Urothelium cell line (cell line): ENCODE data around the gene NT5DC3.
"Not testable (repeated sequence)": the region's sequence is repeated elsewhere in the genome, so short reads cannot be mapped to it uniquely, and the experiment has no call there.

Experiments
- DNase-seq: peaks from one replicate; pipeline ENCODE4 v3.0.0; 2011; ENCODE audit warnings: low spot score, mixed read lengths
- FAIRE-seq: peaks from 2 replicates; lab custom pipeline; 2011; peaks lifted over from hg19 to GRCh38; lab: Jason Lieb, UNC

The NT5DC3 gene

DNA sequence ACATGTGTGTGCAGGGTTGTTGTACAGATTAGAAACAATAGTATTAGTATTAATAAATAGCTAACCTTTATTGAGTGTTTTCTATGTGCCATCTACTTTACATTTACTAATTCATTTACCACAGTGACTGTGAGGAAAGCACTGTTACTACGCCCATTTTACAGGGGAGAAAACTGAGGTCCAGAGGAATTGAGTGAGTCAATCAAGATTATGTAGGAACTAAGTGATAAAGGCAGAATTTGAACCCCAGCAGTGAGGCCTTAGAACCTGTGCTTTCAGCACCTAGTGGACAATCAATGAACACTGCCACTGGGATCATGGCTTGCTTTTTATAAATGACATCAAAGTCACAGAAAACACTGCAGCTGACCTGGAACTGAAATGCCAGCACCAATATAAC is 28.2 kb downstream of the NT5DC3 start:
- DNase-seq = no peak
- FAIRE-seq = no peak

DNA sequence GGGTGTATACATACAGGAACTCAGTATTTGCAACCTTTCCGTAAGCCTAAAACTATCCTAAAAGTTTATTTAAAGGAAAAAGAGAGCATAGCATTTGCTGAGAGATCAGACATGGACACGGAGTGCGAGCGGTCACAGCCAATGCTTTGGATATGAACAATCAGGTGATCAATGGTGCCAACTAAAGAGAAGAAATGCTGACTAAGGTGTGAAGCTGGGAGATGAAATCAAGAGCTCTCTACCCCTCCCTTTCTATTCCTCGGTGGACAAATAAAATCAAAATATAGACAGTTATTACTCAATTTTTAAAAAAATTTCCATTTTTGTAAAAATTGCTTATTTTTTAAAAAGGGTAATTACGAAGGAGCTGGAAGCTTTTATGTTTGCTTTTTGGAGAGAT is 29.2 kb downstream of the NT5DC3 start:
- no peak for FAIRE-seq
- DNase-seq = no peak

- DNase-seq = no peak
- FAIRE-seq = no peak
Measured at GRCh38 chr12:103810111-103810510, 30.9 kb downstream of the NT5DC3 start.

DNA sequence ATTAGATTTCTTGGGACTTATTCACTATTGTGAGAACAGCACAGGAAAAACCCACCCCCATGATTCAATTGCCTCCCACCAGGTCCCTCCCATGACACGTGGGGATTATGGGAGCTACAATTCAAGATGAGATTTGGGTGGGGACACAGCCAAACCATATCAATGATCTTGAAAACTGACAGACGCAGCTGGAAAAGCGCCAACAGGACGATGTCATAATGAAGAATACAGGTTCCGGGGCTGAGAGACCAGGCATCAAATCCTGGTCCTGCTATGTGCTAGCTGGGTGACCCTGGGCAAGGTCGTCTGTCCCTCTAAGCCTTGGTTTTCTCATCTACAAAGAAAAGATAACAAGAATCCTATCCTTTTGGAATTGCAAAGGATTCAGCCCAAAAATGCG is 31.4 kb downstream of the NT5DC3 start:
- DNase-seq, FAIRE-seq: not testable (repeated sequence)

GRCh38 chr12:103809154-103809553 is 31.9 kb downstream of the NT5DC3 start:
- FAIRE-seq = no peak
- DNase-seq = no peak

DNA sequence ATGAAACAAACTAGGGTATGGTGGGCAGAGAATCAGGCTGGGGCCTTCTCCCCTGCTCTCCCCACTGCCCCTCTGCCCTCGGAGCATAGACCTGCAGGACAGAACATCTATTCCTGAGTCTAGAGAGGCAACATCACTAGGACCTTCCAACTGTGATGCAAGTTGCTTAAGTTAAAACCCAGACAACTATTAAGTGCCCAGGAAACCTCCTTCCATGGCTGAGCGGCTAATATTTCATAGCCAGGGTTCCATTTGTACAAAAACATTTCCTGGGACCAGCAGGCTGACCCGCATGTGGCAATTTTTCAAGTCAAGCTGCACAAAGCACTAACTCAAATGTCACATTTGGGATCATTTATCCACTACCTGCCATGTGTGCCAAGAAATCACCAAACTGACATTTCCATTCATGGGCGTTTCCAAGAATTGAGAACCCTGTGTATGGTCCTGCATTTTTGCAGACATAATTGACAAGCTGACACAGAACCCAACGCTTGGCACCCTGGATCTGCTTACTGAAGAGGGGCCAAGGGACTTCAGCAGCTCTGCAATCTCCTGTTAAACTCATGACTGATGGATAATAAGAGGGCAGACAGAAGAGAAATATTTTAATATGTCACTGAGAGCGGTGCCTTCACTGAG is 32.7 kb downstream of the NT5DC3 start:
- DNase-seq (no peak), FAIRE-seq (no peak)

DNA sequence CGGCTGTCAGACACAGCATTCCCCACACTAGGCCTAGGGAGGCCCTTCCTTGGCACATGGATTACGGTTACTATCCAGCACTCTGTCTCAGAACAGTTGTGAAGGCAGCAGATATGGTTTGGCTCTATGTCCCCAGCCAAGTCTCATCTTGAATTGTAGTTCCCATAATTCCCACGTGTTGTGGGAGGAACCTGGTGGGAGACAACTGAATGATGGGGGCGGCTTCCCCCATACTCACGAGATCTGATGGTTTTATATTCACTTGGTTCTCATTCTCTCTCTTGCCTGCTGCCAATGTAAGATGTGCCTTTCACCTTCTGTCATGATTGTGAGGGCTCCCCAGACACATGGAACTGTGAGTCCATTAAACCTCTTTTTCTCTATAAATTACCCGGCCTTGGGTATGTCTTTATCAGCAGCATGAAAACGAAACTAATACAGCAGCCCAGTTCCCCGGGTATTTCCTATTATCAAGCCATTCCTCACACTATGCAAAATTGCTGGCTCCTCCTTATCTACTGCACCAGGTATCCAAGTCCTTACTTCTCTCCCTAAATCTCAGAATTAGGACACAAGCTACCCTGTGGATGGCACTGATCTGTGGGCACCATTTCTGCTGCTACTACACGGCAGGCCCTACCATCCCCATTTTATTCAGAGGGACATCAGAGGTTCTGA is 33.3 kb downstream of the NT5DC3 start:
- DNase-seq (no peak), FAIRE-seq (no peak)

DNA sequence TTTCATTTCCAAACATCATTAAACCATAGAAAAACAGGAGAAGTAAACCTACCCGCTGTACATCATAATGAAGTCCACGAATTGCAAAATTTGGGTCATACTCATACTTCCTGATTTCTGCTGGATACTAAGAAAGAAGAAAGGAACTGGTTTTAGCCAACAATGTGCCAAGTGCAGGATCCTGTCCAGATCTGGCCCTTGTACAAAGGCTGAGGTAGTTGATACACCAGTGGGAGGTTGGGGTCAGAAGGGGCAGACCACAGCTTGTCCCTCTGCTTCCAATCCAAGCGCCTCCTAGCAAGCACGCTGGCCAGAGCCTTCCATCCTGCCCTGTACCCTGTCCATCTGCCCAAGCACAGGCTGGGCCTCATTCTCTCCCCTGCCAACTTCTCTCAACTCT is 34.2 kb downstream of the NT5DC3 start:
- FAIRE-seq = no peak
- no peak for DNase-seq

GRCh38 chr12:103805655-103806360 is 35.2 kb downstream of the NT5DC3 start:
- FAIRE-seq = no peak
- no peak for DNase-seq

DNA sequence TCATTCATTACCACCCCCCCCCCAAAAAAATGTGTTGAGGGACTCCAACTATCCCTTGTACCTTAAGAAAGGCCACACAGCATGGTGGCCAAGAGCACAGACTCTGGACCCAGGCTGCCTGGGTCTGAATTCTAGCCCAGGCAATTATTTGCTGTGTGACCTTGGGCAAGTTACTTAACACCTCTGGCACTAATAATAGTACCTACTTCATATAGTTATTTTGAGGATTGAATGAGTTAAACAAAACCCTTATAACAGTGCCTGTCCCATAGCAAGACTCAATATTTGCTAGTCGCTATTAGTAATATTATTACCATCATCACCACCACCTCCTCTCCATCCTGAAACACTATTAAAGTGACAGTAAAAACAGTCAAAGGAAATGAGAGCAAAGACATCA is 37.2 kb downstream of the NT5DC3 start:
- no peak for DNase-seq
- no peak for FAIRE-seq

DNA sequence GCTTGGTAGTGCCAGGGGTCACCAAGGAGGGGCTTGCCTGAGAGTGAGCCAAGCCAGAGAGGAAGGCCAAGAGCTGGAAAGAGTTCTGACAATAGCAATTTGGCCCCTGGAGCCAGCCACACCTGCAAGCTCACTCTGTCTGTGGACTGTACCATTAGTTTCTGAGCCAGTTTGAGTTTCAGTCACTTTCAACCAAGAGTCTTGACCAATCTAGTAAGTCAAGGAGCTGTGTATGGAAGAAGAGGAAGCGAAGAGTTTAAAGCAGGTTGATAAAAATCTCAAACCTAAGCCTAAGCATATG is 38.5 kb downstream of the NT5DC3 start:
- FAIRE-seq = no peak
- no peak for DNase-seq

DNA sequence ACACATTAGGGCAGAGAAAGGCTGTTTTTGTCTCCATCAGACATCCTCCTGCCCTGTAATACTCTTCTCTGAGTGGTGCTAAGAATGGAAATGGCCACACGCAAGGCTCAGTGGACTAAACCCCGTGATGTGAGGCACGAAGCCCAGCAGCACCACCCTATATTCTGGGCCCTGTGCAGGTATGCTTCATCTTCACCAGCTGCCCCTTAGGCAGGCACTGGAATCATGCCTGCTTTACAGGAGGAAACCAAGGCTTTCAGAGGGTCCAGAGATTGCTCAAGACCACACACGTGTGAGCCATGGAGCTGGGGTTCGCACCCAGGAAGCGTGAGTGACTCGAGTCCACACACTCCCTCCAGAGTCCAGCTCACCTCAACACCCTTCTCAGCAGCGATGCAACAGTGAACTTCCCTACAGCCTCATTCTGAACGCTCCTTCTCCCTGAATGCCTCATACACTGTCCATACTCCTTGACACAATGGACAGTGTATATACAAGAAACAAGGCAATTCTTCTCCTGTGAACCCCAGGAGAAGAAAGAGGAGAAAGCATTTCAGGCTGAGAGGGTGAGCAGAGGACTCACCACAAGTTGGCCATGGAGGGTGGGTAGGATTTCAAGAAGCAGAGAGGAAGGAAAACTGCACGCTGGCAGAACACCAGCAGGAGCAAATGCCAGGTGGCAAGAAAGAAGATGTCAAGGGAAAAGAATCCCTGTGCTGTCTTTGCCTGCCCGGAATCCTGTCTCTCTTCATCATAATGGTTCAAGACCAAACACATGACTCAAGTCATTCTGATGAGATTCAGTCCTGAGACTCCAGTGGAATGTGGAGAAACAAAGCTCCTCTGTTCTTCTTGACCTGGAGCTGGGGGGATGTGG is 39.1 kb downstream of the NT5DC3 start:
- peak; percentile 82 for DNase-seq

GRCh38 chr12:103799857-103800771 is 40.9 kb downstream of the NT5DC3 start:
- no peak for FAIRE-seq
- no peak for DNase-seq

More for the DNA sequence above, 39.1 kb downstream of the NT5DC3 start:
- no peak for FAIRE-seq

DNA sequence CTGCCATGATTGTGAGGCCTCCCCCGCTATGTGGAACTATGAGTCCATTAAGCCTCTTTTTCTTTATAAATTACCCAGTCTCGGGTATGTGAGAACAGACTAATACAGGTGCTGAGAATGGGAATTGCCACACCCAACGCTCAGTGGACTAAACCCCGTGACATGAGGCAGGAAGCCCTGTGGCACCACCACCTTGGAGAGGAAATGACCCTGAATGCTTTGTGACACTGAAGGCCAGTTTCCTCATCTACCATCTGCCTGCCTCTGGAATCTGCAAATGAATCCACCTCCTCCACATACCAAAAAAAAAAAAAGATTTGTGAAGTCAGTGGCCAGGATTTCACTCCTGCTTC is 41.6 kb downstream of the NT5DC3 start:
- no peak for DNase-seq
- no peak for FAIRE-seq

- no peak for DNase-seq
- FAIRE-seq = no peak
Measured at GRCh38 chr12:103798586-103798985, 42.4 kb downstream of the NT5DC3 start.

DNA sequence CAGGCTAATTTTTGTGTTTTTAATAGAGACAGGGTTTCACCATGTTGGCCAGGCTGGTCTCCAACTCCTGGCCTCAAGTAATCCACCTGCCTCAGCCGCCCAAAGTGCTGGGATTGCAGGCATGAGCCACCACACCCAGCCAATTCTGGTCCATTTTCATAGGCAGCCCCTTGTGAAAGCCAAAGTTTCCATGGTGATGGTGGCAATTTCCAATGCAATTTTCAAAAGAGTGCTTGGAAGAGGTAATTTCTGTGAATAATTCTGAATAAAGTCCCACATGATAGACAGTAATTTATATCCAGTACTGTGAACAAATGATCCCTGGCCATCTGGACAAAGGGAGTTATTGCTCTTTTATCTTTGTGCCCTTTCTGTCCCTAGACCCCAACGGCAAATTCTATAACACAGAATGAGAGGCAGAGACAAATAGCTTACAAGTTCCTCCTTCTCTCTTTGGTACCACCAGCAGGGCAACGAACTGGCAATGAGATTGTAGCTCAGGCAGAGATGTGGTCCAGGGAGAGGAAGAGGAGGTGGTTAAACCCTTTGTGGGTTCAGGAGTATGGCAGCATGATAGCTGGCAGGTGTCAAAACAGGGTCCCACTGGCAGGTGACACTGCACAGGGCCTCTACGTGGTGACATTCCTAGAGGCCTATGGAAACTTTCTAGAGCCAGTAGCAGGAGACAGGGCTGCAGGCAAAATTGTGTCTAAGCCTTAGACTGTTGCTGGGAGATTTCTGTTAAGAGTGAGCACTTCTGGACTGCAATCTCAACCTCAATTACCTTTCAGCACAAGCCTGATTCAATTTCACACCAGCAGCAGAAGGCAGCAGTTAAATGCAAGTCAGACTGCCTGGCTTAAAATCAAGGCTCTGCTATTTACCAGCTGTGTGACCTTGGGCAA is 46.5 kb downstream of the NT5DC3 start:
- no peak for DNase-seq

GRCh38 chr12:103793512-103794045 is 47.5 kb downstream of the NT5DC3 start:
- FAIRE-seq = no peak

More for the DNA sequence above, 46.5 kb downstream of the NT5DC3 start:
- no peak for FAIRE-seq

DNA sequence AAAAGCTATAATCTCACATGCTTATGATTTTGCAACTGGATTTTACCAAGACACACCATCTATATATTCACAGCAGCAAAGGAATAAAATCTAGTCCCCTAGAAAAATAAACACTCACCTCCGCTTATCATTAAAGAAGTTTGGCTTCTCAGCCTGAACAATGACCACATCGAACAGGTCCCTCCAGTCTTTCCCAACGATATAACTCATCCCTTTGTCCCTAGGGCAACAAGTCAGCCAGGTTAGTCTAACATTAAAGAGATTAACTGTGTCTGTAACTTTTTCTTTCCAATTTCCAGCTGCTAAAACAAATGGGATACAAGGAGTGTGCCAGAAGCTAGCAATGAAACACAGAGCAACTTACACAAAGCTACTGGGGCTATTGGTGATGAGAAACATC is 48.0 kb downstream of the NT5DC3 start:
- FAIRE-seq (no peak), DNase-seq (no peak)

More at GRCh38 chr12:103793512-103794045, 47.5 kb downstream of the NT5DC3 start:
- no peak for DNase-seq

DNA sequence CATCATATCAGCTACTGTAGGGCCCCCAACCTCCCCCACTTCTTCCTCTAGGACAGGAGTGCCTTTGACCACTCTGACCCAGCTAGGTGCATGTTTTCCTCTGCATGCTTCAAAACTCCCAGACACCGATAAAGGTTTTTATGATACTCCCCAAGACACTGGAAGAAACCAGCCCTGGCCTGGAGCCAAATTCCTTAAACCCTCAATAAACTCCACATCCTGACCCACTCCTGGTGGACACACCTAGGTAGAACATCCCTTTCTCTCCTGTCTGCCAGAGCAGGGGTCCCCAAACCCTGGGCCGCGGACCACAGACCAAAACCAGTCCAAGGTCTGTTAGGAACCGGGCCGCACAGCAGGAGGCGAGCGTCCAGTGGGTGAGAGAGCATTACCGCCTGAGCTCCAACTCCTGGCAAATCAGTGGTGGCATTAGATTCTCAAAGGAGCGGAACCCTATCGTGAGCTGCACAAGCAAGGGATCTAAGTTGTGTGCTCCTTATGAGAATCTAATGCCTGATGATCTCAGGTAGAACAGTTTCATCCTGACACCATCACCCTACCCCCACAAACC is 49.6 kb downstream of the NT5DC3 start:
- FAIRE-seq = no peak

More for the DNA sequence above, 49.6 kb downstream of the NT5DC3 start:
- no peak for DNase-seq
